ENCODE measurements around the gene ANXA1.

ANXA1 gene

GRCh38 chr9:73152953-73153352 is 1.3 kb downstream of the ANXA1 start:
- ATAC-seq = no peak
- TF ChIP-seq OSR1 (CRISPR knock-in tag; IDR thresholded peaks at IDR 0.05) = no peak
- TF ChIP-seq ZNF70 (CRISPR knock-in tag; IDR thresholded peaks at IDR 0.05) = no peak
- TF ChIP-seq ISL1 (CRISPR knock-in tag; IDR thresholded peaks at IDR 0.05) = no peak
- no peak for TF ChIP-seq SNAI2 (CRISPR knock-in tag; IDR thresholded peaks at IDR 0.05)
- no peak for TF ChIP-seq TCF4 (CRISPR knock-in tag; IDR thresholded peaks at IDR 0.05; ENCODE audit: borderline replicate concordance)
- no peak for TF ChIP-seq ZNF565 (CRISPR knock-in tag; conservative IDR thresholded peaks at IDR 0.05; ENCODE audit: low read depth)
- no peak for TF ChIP-seq ZC3H10 (CRISPR knock-in tag; IDR thresholded peaks at IDR 0.05)

GRCh38 chr9:73153793-73154227 is 2.1 kb downstream of the ANXA1 start:
- peak; percentile 31 for ATAC-seq
- no peak for TF ChIP-seq TSHZ2 (CRISPR knock-in tag; IDR thresholded peaks at IDR 0.05)
- TF ChIP-seq TCF4 (CRISPR knock-in tag; IDR thresholded peaks at IDR 0.05; ENCODE audit: borderline replicate concordance) = no peak
- TF ChIP-seq ZC3H10 (CRISPR knock-in tag; IDR thresholded peaks at IDR 0.05) = no peak
- TF ChIP-seq SNAI2 (CRISPR knock-in tag; IDR thresholded peaks at IDR 0.05) = no peak
- TF ChIP-seq ZNF565 (CRISPR knock-in tag; conservative IDR thresholded peaks at IDR 0.05; ENCODE audit: low read depth) = no peak
- no peak for TF ChIP-seq GLIS3 (CRISPR knock-in tag; IDR thresholded peaks at IDR 0.05)
- no peak for TF ChIP-seq TOX (CRISPR knock-in tag; IDR thresholded peaks at IDR 0.05; ENCODE audit: borderline replicate concordance)
- TF ChIP-seq CSDC2 (CRISPR knock-in tag; IDR thresholded peaks at IDR 0.05) = no peak
- no peak for TF ChIP-seq ESRRG (CRISPR knock-in tag; IDR thresholded peaks at IDR 0.05)
- TF ChIP-seq ZNF70 (CRISPR knock-in tag; IDR thresholded peaks at IDR 0.05) = no peak
- TF ChIP-seq ZFP30 (CRISPR knock-in tag; IDR thresholded peaks at IDR 0.05) = no peak
- no peak for TF ChIP-seq PPARA (CRISPR knock-in tag; IDR thresholded peaks at IDR 0.05; ENCODE audit: borderline replicate concordance)
- no peak for TF ChIP-seq ARNTL (CRISPR knock-in tag; IDR thresholded peaks at IDR 0.05; ENCODE audit: borderline replicate concordance, low read depth)

- no peak for ATAC-seq
- TF ChIP-seq PPARA (CRISPR knock-in tag; IDR thresholded peaks at IDR 0.05; ENCODE audit: borderline replicate concordance) (no peak), TOX (CRISPR knock-in tag; IDR thresholded peaks at IDR 0.05; ENCODE audit: borderline replicate concordance) (no peak), CSDC2 (CRISPR knock-in tag; IDR thresholded peaks at IDR 0.05) (no peak), CSRNP3 (CRISPR knock-in tag; IDR thresholded peaks at IDR 0.05) (no peak), OSR1 (CRISPR knock-in tag; IDR thresholded peaks at IDR 0.05) (no peak), TCF4 (CRISPR knock-in tag; IDR thresholded peaks at IDR 0.05; ENCODE audit: borderline replicate concordance) (no peak)
Measured at GRCh38 chr9:73154271-73154670, 2.6 kb downstream of the ANXA1 start.

GRCh38 chr9:73154722-73155121 is 3.1 kb downstream of the ANXA1 start:
- no peak; the same call in 2 of the 3 replicates for ATAC-seq
- no peak for TF ChIP-seq RARB (CRISPR knock-in tag; IDR thresholded peaks at IDR 0.05)

- TF ChIP-seq PATZ1 (CRISPR knock-in tag; IDR thresholded peaks at IDR 0.05; ENCODE audit: borderline replicate concordance) = no peak
- TF ChIP-seq ISL1 (CRISPR knock-in tag; IDR thresholded peaks at IDR 0.05) = no peak
- no peak for TF ChIP-seq POU6F1 (CRISPR knock-in tag; IDR thresholded peaks at IDR 0.05; ENCODE audit: borderline replicate concordance, low read depth)
- no peak for TF ChIP-seq ARNTL (CRISPR knock-in tag; IDR thresholded peaks at IDR 0.05; ENCODE audit: borderline replicate concordance, low read depth)
- TF ChIP-seq CSDC2 (CRISPR knock-in tag; IDR thresholded peaks at IDR 0.05) = no peak
- TF ChIP-seq ZNF70 (CRISPR knock-in tag; IDR thresholded peaks at IDR 0.05) = no peak
- TF ChIP-seq RARB (CRISPR knock-in tag; IDR thresholded peaks at IDR 0.05) = no peak
- TF ChIP-seq ZNF565 (CRISPR knock-in tag; conservative IDR thresholded peaks at IDR 0.05; ENCODE audit: low read depth) = no peak
- TF ChIP-seq CREB5 (CRISPR knock-in tag; IDR thresholded peaks at IDR 0.05; ENCODE audit: low read depth) = no peak
- no peak for TF ChIP-seq ESRRG (CRISPR knock-in tag; IDR thresholded peaks at IDR 0.05)
- TF ChIP-seq ZC3H10 (CRISPR knock-in tag; IDR thresholded peaks at IDR 0.05) = no peak
- TF ChIP-seq SNAI2 (CRISPR knock-in tag; IDR thresholded peaks at IDR 0.05) = no peak
- TF ChIP-seq BACH2 (CRISPR knock-in tag; IDR thresholded peaks at IDR 0.05; ENCODE audit: borderline replicate concordance) = no peak
- TF ChIP-seq TCF4 (CRISPR knock-in tag; IDR thresholded peaks at IDR 0.05; ENCODE audit: borderline replicate concordance) = no peak
- ATAC-seq = no peak
Measured at GRCh38 chr9:73155377-73155776, 3.7 kb downstream of the ANXA1 start.

Data from SK-N-SH treated with all-trans-retinoic acid at 6 μM for 48 hours (cell line).